Subcutaneous abdominal adipose tissue (tissue), 5 donors: ENCODE results near the gene CUL5.
"Not testable (repeated sequence)": the region's sequence is repeated elsewhere in the genome, so short reads cannot be mapped to it uniquely, and the experiment has no call there.

Experiments
- H3K27ac ChIP-seq: one replicate; pipeline ENCODE4 v1.7.0; 2013; ENCODE audit warnings: low read depth, mild to moderate bottlenecking, inconsistent platforms, low read length, moderate library complexity
- H3K27me3 ChIP-seq, 5 donors: one replicate each; pipeline ENCODE4 v1.7.0; 2013; ENCODE audit warnings: low read length in 5 of 5, inconsistent platforms in 1 of 5; ENCODE audit not compliant: control insufficient read depth in 5 of 5, insufficient read depth in 4 of 5
- H3K36me3 ChIP-seq, 5 donors: one replicate each; pipeline ENCODE4 v1.7.0; 2013; ENCODE audit warnings: low read length in 5 of 5; ENCODE audit not compliant: control insufficient read depth in 5 of 5, insufficient read depth in 5 of 5
- H3K4me1 ChIP-seq, 5 donors: one replicate each; pipeline ENCODE4 v1.7.0; 2013; ENCODE audit warnings: low read length in 5 of 5, mild to moderate bottlenecking in 3 of 5, moderate library complexity in 1 of 5; ENCODE audit not compliant: control insufficient read depth in 5 of 5, insufficient read depth in 5 of 5
- H3K4me3 ChIP-seq, 5 donors: one replicate each; pipeline ENCODE4 v1.7.0; 2013; ENCODE audit warnings: low read length in 5 of 5, low read depth in 1 of 5
- H3K9ac ChIP-seq, 5 donors: one replicate each; pipeline ENCODE4 v1.7.0; 2013; ENCODE audit warnings: low read length in 5 of 5, mild to moderate bottlenecking in 4 of 5, moderate library complexity in 3 of 5
- H3K9me3 ChIP-seq, 5 donors: one replicate each; pipeline ENCODE4 v1.7.0; 2013; ENCODE audit warnings: low read length in 5 of 5; ENCODE audit not compliant: control insufficient read depth in 5 of 5
- donor health status: healthy.
- donor health status: healthy.
- donor health status: healthy.
- donor health status: healthy.
- donor health status: healthy.

The CUL5 gene

GRCh38 chr11:108018708-108019107 lies 10.0 kb downstream of the CUL5 start:
- Histone ChIP-seq H3K27ac (no peak overlapping the region), H3K9ac (no peak overlapping the region), H3K9me3 (no peaks in the 10 kb centered on the region), H3K36me3 (peaks cover 0 to 6% (median 0%) of the 10 kb centered on the region in 5 donors), H3K4me1 (peaks cover 0 to 16% (median 6%) of the 10 kb centered on the region in 5 donors), H3K4me3 (no peak overlapping the region), H3K27me3 (no peaks in the 10 kb centered on the region)

GRCh38 chr11:108019870-108020540 lies 11.3 kb downstream of the CUL5 start:
- Histone ChIP-seq H3K27ac (no peak overlapping the region), H3K4me3 (no peak overlapping the region), H3K36me3 (peaks cover 0 to 6% (median 0%) of the 10 kb centered on the region in 5 donors), H3K9ac (peak overlapping the region in 1 of 5 donors; percentile 16), H3K27me3 (no peaks in the 10 kb centered on the region), H3K4me1 (peaks cover 0 to 14% (median 6%) of the 10 kb centered on the region in 5 donors), H3K9me3 (no peaks in the 10 kb centered on the region)

- Histone ChIP-seq H3K4me3 (no peak overlapping the region), H3K27me3 (no peaks in the 10 kb centered on the region), H3K36me3 (no peaks in the 10 kb centered on the region), H3K4me1 (peaks cover 0 to 10% (median 3%) of the 10 kb centered on the region in 5 donors), H3K27ac (no peak overlapping the region), H3K9me3 (no peaks in the 10 kb centered on the region), H3K9ac (no peak overlapping the region)
Measured at GRCh38 chr11:108025387-108026080, 16.8 kb downstream of the CUL5 start.

- H3K27me3 ChIP-seq, result no peaks in the 10 kb centered on the region
- H3K36me3 ChIP-seq, result no peaks in the 10 kb centered on the region
- no peaks in the 10 kb centered on the region for H3K9me3 ChIP-seq
- peaks cover 0 to 10% (median 3%) of the 10 kb centered on the region in 5 donors for H3K4me1 ChIP-seq
- no peak overlapping the region for H3K4me3 ChIP-seq
- H3K27ac ChIP-seq, result no peak overlapping the region
- no peak overlapping the region for H3K9ac ChIP-seq
Measured at GRCh38 chr11:108027057-108027456, 18.4 kb downstream of the CUL5 start.

- not testable (repeated sequence) for H3K9ac ChIP-seq, H3K27me3 ChIP-seq, H3K4me1 ChIP-seq, H3K36me3 ChIP-seq, H3K27ac ChIP-seq, H3K9me3 ChIP-seq, H3K4me3 ChIP-seq
Measured at GRCh38 chr11:108028822-108029441, 20.2 kb downstream of the CUL5 start.

DNA sequence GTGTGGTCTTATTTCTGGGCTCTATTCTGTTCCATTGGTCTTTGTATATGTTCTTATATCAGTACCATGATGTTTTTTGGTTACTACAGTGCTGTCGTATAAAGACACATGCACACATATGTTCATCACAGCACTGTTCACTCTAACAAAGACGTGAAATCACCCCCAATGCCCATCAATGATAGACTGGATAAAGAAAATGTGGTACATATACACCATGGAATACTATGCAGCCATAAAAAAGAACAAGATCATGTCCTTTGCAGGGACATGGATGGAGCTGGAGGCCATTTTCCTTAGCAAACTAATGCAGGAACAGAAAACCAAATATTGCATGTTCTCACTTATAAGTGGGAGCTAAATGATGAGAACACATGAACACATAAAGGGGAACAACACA lies 22.9 kb downstream of the CUL5 start:
- peaks cover 11 to 22% (median 16%) of the 10 kb centered on the region in 5 donors for H3K36me3 ChIP-seq
- H3K9ac ChIP-seq, H3K9me3 ChIP-seq, H3K4me1 ChIP-seq, H3K27me3 ChIP-seq, H3K27ac ChIP-seq, H3K4me3 ChIP-seq: not testable (repeated sequence)

DNA sequence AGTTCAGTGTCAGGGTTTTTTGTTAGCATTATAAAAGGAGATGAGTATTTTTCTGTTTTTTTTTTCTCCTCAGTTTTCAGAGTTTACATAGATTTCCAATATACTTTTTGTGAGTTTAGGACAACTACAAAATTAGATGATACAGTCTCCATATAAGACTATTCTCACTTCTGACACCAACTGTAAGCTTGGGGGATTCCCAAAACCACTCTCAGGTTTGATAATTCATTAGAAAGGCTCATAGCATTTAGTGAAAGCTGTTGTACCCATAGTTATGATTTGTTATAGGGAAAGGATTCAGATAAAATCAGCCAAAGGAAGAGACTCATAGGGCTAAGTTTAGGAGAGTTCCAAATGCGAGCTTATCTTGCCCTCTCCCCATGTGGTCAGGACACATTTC lies 24.1 kb downstream of the CUL5 start:
- H3K27me3 ChIP-seq, result no peaks in the 10 kb centered on the region
- peaks cover 11 to 29% (median 16%) of the 10 kb centered on the region in 5 donors for H3K36me3 ChIP-seq
- H3K9ac ChIP-seq, result no peak overlapping the region

DNA sequence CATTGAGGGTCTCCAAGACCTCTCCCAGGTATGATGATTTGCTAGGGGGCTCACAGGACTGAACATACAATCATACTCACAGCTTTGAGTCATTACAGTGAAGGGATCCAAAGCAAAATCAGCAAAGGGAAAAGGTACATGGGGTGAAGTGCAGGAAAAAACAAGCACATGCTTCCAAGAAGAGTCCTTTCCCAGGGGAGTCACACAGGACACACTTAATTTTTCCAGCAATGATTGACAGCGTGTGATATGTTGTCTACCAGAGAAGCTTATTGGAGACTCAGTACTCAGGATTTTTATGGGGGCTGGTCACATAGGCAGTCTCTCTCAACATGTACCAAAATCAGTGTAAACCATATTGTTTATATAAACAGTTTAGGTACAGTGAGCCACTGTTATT lies 25.3 kb downstream of the CUL5 start:
- no peaks in the 10 kb centered on the region for H3K9me3 ChIP-seq
- H3K9ac ChIP-seq, result peak overlapping the region in 1 of 5 donors; percentile 13
- H3K27ac ChIP-seq, result no peak overlapping the region
- H3K27me3 ChIP-seq, result no peaks in the 10 kb centered on the region
- H3K36me3 ChIP-seq, result peaks cover 11 to 30% (median 16%) of the 10 kb centered on the region in 5 donors
- peaks cover 0 to 14% (median 7%) of the 10 kb centered on the region in 5 donors for H3K4me1 ChIP-seq
- no peak overlapping the region for H3K4me3 ChIP-seq

More for the DNA sequence above, 24.1 kb downstream of the CUL5 start:
- Histone ChIP-seq H3K4me1 (peaks cover 0 to 9% (median 4%) of the 10 kb centered on the region in 5 donors), H3K9me3 (no peaks in the 10 kb centered on the region), H3K27ac (no peak overlapping the region), H3K4me3 (no peak overlapping the region)

DNA sequence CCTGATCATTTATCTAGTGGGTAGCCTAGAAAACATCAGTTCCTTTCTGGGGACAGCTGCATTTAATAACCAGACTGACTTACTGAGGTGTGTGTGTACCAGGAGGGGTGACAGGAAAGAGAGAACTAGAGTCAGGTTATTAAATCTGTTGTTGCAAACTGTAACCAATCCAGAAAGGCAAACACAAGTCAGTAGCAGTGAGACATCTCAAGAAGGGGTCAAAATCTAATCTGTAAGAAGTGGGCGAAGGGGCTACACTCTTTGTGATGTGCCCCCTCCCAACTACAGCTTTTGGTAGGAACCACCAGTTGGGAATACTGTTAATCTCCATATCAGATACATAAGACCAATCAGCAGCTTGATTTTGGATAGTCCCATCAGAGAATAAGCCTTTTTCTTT lies 26.3 kb downstream of the CUL5 start:
- Histone ChIP-seq H3K36me3 (peaks cover 11 to 30% (median 20%) of the 10 kb centered on the region in 5 donors), H3K4me3 (no peak overlapping the region), H3K4me1 (peaks cover 0 to 14% (median 7%) of the 10 kb centered on the region in 5 donors), H3K9ac (no peak overlapping the region), H3K27ac (no peak overlapping the region), H3K9me3 (no peaks in the 10 kb centered on the region), H3K27me3 (no peaks in the 10 kb centered on the region)

- no peak overlapping the region for H3K4me3 ChIP-seq
- H3K36me3 ChIP-seq, result peaks cover 11 to 30% (median 20%) of the 10 kb centered on the region in 5 donors
- H3K27me3 ChIP-seq, result no peaks in the 10 kb centered on the region
- no peaks in the 10 kb centered on the region for H3K9me3 ChIP-seq
- H3K9ac ChIP-seq, result no peak overlapping the region
- H3K4me1 ChIP-seq, result peaks cover 0 to 14% (median 7%) of the 10 kb centered on the region in 5 donors
- H3K27ac ChIP-seq, result no peak overlapping the region
Measured at GRCh38 chr11:108035690-108036089, 27.0 kb downstream of the CUL5 start.
